Mesenteric fat pad (tissue), 1 donor: ENCODE data around the gene CLEC16A. TPM values are rescaled to one million over a fixed set of nuclear protein-coding genes. Genes with fewer than 3 reads are reported as not detected.
"Not testable (repeated sequence)": the region's sequence is repeated elsewhere in the genome, so short reads cannot be mapped to it uniquely, and the experiment has no call there.

Source experiments
- DNase-seq: peaks from one replicate; pipeline ENCODE4 v3.0.0-alpha.2; 2020; ENCODE audit warnings: low spot score
- total RNA-seq: library from RNA; stranded (reverse); fragmentation: NEBNext Ultra II Directional; extraction: Animal tissue kit (Norgen Biotek cat#: 25700); gene quantifications from one replicate; pipeline ENCODE4 v1.2.1, GENCODE V29; 2021
- donor health status: DM: yes; HTN: yes; CAD: no.

The CLEC16A gene
- total RNA-seq, 1 donor from 2014 or later, result 27.5 TPM

DNA sequence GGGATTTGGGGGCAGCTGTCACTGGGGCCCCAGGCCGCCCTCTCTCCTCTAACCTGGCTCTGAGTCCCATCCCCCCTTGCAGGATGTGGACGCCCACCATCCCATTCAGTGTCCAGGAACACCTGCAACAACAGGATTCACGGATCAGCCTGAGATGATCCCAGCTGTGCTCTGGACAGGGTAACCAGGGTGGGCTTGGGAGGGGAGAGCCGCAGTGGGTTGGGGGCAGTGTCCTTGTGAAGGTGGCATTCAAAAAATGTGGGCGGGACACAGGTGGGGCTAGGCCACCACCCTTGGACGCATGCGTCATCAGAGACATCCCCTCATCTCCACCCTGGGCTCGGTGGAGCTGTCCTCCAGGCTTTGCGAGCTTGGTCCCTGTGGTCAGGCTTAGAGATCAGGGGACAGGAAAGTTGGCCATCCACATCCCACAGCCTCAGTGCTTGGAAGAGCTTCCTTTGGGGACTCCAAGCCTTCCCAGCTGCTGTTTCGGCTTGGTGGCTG, 21.2 kb upstream of the CLEC16A start:
- DNase-seq, result no peak

- no peak for DNase-seq
Measured at GRCh38 chr16:10923650-10924214, 20.6 kb upstream of the CLEC16A start.

DNA sequence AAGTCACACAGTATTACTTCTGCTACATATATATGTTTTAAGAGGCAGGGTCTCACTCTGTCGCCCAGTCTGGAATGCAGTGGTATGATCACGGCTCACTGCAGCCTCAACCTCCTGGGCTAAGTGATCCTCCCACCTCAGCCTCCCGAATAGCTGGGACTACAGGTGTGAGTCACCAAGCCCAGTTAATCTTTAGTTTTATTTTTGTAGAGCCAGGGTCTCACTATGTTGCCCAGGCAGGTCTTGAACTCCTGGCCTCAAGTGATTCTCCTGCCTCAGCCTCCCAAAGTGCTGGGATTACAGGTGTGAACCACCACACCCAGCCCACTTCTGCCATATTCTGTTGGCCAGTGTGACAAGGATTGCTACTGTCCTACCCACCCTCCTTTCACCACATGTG, 19.1 kb upstream of the CLEC16A start:
- DNase-seq, result not testable (repeated sequence)

DNA sequence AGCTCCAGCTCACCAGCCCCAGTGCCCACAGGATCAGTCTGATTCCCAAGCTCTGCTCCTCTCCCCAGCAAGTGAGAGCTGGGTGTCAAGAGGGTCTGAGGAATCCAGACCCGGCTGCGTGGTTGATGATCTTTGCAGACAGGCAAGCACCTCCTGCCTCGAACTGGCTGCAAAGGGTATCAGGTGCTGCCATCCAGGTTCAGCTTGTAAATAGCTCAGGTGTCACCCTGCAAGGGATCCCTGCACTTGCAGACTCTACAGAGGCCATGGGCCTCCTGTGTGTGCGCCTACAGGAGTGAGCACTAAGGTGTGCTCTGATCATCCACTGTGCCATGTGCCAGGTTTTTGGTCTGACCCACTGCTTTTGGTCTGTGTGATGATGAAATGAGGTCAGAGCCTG, 18.3 kb upstream of the CLEC16A start:
- no peak for DNase-seq

DNA sequence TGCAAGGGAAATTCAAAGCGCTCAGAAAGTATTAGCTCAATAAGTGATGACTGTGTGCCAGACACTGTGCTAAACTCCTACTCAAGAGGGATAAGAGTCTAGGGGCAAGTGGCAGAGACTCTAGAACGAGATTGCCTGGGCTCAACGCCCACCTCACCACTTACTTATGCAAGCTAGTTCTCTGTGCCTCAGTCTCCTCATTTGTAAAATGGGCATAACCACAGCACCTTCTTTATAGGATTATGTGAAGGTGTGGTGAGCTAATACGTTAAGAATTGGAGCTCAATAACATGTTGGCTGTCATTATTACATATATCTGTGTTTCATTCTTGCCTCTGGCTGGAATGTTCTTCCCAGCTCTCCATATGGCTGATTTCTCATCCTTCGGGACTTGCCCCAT, 17.5 kb upstream of the CLEC16A start:
- no peak for DNase-seq

DNA sequence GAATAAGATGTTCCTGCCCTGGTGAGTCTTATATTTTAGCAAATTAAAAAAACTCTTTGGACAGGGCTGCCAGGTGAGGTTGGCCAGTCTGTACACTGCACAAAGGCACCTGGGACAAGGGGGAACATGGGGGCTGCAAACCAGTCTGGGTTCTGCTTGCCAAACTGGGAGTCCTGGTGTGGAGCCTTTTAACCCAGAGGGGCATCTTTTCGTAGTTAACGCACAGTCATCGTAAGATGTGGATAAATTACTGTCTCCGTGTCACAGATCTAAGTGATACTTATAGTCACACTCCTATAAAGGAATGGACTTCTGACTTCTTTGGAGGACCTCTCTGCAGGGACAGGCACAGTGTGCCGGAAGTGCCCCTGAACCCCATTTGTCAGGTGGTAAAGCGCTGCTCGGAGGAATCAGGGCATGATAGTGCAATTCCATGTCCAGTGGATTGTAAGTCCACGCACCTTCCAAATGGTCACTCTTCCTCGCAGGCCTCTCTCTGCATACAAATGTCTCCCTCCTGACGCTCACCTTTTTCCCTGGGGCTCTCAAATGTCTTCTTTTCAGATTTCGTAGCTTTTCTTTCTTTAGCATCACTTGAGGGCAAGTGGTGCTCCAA, 16.8 kb upstream of the CLEC16A start:
- DNase-seq, result no peak

GRCh38 chr16:10929097-10929496, 15.3 kb upstream of the CLEC16A start:
- not testable (repeated sequence) for DNase-seq

- no peak for DNase-seq
Measured at GRCh38 chr16:10929853-10930754, 14.3 kb upstream of the CLEC16A start.

- no peak for DNase-seq
Measured at GRCh38 chr16:10930755-10931093, 13.6 kb upstream of the CLEC16A start.

GRCh38 chr16:10931134-10931533, 13.2 kb upstream of the CLEC16A start:
- DNase-seq, result no peak

- no peak for DNase-seq
Measured at GRCh38 chr16:10931977-10932632, 12.3 kb upstream of the CLEC16A start.

DNA sequence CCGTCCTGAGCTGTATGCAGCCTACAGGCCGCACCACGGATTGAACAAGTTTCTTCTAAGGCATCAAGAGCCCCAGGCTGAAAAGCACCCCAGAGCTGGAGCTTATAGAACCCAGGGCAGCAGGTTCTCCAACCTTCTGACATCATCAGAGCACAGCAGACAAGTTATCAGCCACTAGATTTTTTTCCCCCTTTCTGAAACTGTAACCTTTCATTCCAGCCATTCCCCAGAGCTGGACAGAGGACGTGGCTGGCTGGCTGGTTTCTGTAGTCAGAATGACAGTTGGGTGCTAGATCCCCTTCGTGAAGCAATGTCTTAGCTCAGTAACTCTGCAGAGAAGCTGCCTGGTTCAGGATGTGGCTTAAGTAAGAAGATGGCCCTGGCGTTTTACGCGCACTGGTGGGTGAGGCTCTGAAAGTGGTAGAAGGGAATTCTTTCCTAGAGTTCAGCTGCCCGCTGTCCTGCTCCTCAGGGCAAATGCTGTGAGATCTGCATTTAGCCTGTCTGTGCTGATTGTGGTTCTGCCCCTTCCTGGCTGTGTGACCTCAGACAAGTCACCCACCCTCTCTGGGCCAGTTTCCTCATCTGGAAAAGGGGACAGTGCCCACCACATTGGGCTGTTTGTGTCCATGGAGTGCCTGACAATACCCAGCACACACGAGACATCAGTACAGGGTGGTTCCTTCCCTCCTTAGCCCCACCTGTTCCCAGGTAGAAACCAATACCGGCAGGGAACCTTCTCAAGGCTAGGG, 11.2 kb upstream of the CLEC16A start:
- DNase-seq, result no peak

GRCh38 chr16:10933865-10934264, 10.5 kb upstream of the CLEC16A start:
- no peak for DNase-seq

- no peak for DNase-seq
Measured at GRCh38 chr16:10934325-10935107, 9.8 kb upstream of the CLEC16A start.

- DNase-seq, result no peak
Measured at GRCh38 chr16:10935226-10935915, 9.0 kb upstream of the CLEC16A start.

DNA sequence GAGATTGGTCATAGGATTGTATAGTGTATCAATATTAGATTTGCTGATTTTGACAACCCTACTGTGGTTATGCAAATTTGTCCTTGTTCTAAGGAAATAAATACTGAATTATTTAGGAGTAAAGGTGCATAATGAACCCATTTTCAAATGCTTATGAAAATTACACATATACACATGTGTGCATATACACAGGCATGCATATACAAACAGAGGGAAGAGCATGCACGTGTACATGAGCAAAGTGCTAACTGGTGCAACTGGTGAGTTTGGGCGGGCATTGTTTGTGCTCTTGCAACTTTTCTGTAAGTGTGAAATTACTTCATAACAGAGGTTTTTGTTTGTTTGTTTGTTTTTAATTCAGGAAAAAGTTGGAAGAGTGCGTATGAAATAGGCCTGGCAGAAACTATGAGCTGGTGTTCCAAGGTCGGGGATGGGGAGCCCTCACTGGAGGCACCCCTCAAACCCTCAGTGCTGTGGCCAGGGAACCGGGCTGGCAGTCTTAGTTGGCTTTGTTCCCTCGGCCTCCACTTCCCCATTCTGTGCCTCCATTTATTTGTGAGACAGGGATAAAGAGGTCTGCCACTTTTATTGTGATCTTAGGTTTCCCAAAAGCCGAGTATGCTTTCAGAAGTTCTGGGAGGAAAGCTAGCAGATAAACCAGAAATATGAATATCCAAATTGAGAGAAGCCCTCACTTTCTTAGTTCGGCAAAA, 7.9 kb upstream of the CLEC16A start:
- no peak for DNase-seq

- no peak for DNase-seq
Measured at GRCh38 chr16:10937068-10937859, 7.1 kb upstream of the CLEC16A start.

DNA sequence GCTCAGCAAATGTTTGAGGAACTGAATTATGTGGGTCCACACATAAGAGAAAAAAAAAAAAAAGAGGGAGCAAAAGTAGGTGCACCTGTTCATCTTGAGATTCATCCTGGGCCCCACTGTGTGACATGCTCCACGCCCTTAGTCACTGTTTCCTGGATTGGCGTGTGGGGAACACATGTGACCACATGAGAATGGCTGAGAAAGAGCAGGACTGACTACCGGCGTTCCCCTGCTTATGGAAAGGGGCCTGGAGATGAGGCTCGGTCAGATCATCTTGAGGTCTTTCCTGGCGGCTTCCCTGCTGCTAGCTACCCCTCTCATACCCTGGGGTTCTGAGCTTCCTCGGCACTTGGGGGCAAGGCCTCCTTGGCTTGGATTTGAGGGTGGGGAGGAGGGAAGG, 6.0 kb upstream of the CLEC16A start:
- no peak for DNase-seq
